Lower leg skin (tissue), 3 donors: ENCODE measurements around the gene PRKCQ.

ENCODE experiments used
- CTCF ChIP-seq, 3 donors: fragments of 450-650 bp; IDR thresholded peaks; one replicate each; pipeline ENCODE4 v1.5.1; 2016; ENCODE audit warnings: antibody characterized with exemption in 3 of 3, mild to moderate bottlenecking in 3 of 3, moderate library complexity in 2 of 3
- POLR2A ChIP-seq, 2 donors: fragments of 450-650 bp; IDR thresholded peaks; one replicate each; pipeline ENCODE4 v1.6.1; 2016 to 2017; ENCODE audit warnings: antibody characterized with exemption in 2 of 2, mild to moderate bottlenecking in 1 of 2, moderate library complexity in 1 of 2

GRCh38 chr10:6602700-6603084 lies 22.6 kb upstream of the PRKCQ start:
- TF ChIP-seq CTCF (IDR thresholded peaks at IDR 0.05) (no peak), POLR2A (IDR thresholded peaks at IDR 0.05) (no peak)
